Osteoblast (primary cell): ENCODE data around the gene CNNM1. TPM values are rescaled to one million over a fixed set of nuclear protein-coding genes. Genes with fewer than 3 reads are reported as not detected.

ENCODE experiments used
- DNase-seq: peaks from one replicate; pipeline ENCODE4 v3.0.0; 2011; ENCODE audit warnings: low spot score, mixed read lengths; ENCODE audit not compliant: insufficient read length; ENCODE audit errors: missing footprints
- H2AFZ ChIP-seq: 2 replicates; pipeline ENCODE4 v1.6.0; 2011; ENCODE audit warnings: mild to moderate bottlenecking, low read length
- H3K27ac ChIP-seq: 2 replicates; pipeline ENCODE4 v1.5.1; 2011; ENCODE audit warnings: mild to moderate bottlenecking, low read depth, low read length, moderate library complexity
- H3K27me3 ChIP-seq: 2 replicates; pipeline ENCODE4 v1.6.0; 2012; ENCODE audit warnings: mild to moderate bottlenecking, control low read depth, inconsistent platforms, low read length, moderate library complexity; ENCODE audit not compliant: insufficient read depth
- H3K36me3 ChIP-seq: 2 replicates; pipeline ENCODE4 v1.5.1; 2011; ENCODE audit warnings: mild to moderate bottlenecking, low read length, control low read depth, moderate library complexity; ENCODE audit not compliant: insufficient read depth
- H3K4me1 ChIP-seq: 2 replicates; pipeline ENCODE4 v1.5.1; 2011; ENCODE audit warnings: mild to moderate bottlenecking, low read length, control low read depth, moderate library complexity; ENCODE audit not compliant: insufficient read depth
- H3K4me2 ChIP-seq: 2 replicates; pipeline ENCODE4 v1.6.0; 2011; ENCODE audit warnings: mild to moderate bottlenecking, low read length; ENCODE audit not compliant: insufficient read depth
- H3K4me3 ChIP-seq: fragments of 200-600 bp; sonication (generic); 3 replicates; pipeline ENCODE4 v1.5.1; 2012; ENCODE audit warnings: mild to moderate bottlenecking, low read length, inconsistent platforms; ENCODE audit not compliant: insufficient read depth
- H3K79me2 ChIP-seq: 2 replicates; pipeline ENCODE4 v1.6.0; 2012; ENCODE audit warnings: mild to moderate bottlenecking, low read length, control low read depth, inconsistent platforms; ENCODE audit not compliant: insufficient read depth
- H3K9me3 ChIP-seq: 2 replicates; pipeline ENCODE4 v1.5.1; 2011; ENCODE audit warnings: low read depth, low read length, control low read depth
- H4K20me1 ChIP-seq: 2 replicates; pipeline ENCODE4 v1.6.0; 2012; ENCODE audit warnings: mild to moderate bottlenecking, low read length, control low read depth; ENCODE audit not compliant: insufficient read depth
- CTCF ChIP-seq: IDR thresholded peaks from 2 replicates; pipeline ENCODE4 v1.5.1; 2011; ENCODE audit warnings: mild to moderate bottlenecking, low read depth, low read length, moderate library complexity; ENCODE audit errors: extremely low read depth
- total RNA-seq: library from RNA; depleted of rRNA; stranded (reverse); fragments of >200 nt; gene quantifications from 2 replicates; pipeline ENCODE4 v1.2.3, GENCODE V29; 2012

Gene CNNM1
- total RNA-seq, 1 donor, result 0.36 TPM

- Histone ChIP-seq H4K20me1 (no peaks in the 10 kb centered on the region), H3K4me3 (no peak overlapping the region), H3K4me2 (no peak overlapping the region), H3K4me1 (no peaks in the 10 kb centered on the region), H2AFZ (no peak overlapping the region), H3K27me3 (peaks cover 34% of the 10 kb centered on the region), H3K27ac (no peak overlapping the region), H3K79me2 (no peaks in the 10 kb centered on the region), H3K36me3 (no peaks in the 10 kb centered on the region), H3K9me3 (no peaks in the 10 kb centered on the region)
- TF ChIP-seq CTCF, result no peak
- DNase-seq, result no peak
These were observed 2.1 kb downstream of the CNNM1 start for GRCh38 chr10:99331207-99331803.

GRCh38 chr10:99337311-99337811 lies 8.2 kb downstream of the CNNM1 start:
- no peak overlapping the region for H3K4me2 ChIP-seq
- no peak for TF ChIP-seq CTCF
- H3K79me2 ChIP-seq, result no peaks in the 10 kb centered on the region
- no peak overlapping the region for H3K4me3 ChIP-seq
- H3K36me3 ChIP-seq, result no peaks in the 10 kb centered on the region
- no peaks in the 10 kb centered on the region for H4K20me1 ChIP-seq
- H3K27ac ChIP-seq, result no peak overlapping the region
- no peaks in the 10 kb centered on the region for H3K27me3 ChIP-seq
- peaks cover 7% of the 10 kb centered on the region for H3K4me1 ChIP-seq
- H3K9me3 ChIP-seq, result no peaks in the 10 kb centered on the region
- H2AFZ ChIP-seq, result no peak overlapping the region
- DNase-seq, result no peak

DNA sequence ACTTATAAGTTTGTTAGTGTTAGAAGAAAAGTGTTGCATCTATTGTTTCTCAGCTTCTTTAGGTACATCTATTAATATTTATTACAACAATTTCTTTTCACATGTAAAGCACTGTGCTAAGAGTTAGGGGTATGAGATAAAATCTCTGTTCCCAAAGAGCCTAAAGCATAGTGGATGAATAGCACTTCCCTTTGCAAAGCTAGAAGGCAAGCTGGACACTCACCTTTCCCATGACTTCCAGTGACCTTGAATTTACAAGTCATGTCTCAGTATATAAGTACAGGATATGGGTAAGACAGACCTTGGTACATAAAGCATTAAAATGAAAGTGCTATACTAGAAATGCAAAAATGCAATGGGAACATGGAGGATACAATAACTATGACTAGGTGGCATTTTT lies 8.7 kb downstream of the CNNM1 start:
- Histone ChIP-seq H4K20me1 (no peaks in the 10 kb centered on the region), H3K9me3 (no peaks in the 10 kb centered on the region), H3K79me2 (no peaks in the 10 kb centered on the region), H3K36me3 (no peaks in the 10 kb centered on the region), H3K27ac (no peak overlapping the region), H3K4me1 (peaks cover 7% of the 10 kb centered on the region), H2AFZ (no peak overlapping the region), H3K4me3 (no peak overlapping the region), H3K27me3 (no peaks in the 10 kb centered on the region), H3K4me2 (no peak overlapping the region)
- TF ChIP-seq CTCF, result no peak
- DNase-seq, result no peak

DNA sequence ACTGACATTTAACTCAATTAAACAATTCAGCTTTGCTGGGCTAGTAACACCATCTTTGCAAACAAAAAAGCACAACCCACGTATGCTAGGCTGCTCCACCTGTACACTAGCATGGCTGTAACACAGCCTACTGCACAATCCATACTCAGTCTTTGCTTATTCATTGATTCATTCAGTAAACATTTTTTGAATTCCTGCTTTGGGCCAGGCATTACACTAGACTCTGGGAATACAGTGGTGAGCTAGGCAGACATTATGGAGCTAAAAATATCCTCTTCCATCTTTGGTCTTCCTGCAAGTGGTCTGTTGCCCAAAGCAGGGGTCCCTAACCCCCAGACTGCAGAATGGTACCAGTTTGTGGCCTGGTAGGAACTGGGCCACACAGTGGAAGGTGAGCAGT lies 9.9 kb downstream of the CNNM1 start:
- Histone ChIP-seq H3K36me3 (no peaks in the 10 kb centered on the region), H3K27ac (no peak overlapping the region), H3K4me1 (peaks cover 7% of the 10 kb centered on the region), H3K4me2 (no peak overlapping the region), H3K79me2 (no peaks in the 10 kb centered on the region), H3K9me3 (no peaks in the 10 kb centered on the region), H4K20me1 (no peaks in the 10 kb centered on the region), H3K4me3 (no peak overlapping the region), H3K27me3 (no peaks in the 10 kb centered on the region), H2AFZ (no peak overlapping the region)
- TF ChIP-seq CTCF, result no peak
- no peak for DNase-seq
